ENCODE measurements around the gene ZNF66.
"Not testable (repeated sequence)": the region's sequence is repeated elsewhere in the genome, so short reads cannot be mapped to it uniquely, and the experiment has no call there.

ZNF66 gene

DNA sequence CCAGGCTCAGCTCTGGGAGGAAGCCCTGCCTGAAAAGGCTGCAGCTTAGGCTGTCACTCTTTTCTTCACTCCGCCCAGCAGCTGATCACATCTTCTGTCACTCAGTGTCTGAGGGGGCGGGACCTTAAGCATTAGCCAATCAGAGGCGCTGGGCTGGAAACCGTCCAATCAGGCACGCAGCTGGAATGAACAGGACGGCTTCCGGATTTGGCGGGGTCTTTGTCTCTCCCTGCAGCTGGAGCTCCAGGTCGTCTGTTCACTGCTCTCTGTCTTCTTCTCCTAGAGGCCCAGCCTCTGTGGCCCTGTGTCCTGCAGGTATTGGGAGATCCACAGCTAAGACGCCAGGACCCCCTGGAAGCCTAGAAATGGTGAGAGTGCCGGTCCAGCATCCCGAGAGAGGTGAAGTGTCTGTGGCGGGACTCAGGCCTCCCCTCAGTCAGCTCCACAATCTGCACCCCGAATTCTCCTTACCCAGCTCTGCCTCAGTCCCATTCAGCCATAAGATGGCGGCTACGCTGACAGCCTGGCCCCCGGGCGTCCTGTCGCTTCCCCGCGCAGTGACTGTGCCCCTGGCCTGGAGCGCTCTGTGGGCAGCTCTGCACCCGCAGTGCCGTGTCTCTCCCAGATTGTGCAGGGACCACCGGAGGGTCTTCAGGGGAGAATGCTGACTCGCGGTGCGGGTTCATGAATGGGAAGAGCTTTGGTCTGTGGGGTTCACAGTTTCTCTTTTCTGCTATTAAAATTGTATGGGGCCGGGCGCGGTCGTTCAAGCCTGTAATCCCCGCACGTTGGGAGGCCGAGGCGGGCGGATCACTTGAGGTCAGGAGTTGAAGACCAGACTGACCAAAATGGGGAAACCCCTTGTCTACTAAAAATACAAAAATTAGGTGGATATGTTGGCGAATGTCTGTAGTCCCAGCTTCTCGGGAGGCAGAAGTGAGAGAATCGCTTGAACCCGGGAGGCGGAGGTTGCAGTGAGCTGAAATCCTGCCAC is at the start of gene ZNF66:
Gene ZNF66 (plus strand): TSS at position 222 of the 994 bp plus-strand sequence. CDS start 144 bp downstream, at position 366.
- peak; percentile 93 for FAIRE-seq

DNA sequence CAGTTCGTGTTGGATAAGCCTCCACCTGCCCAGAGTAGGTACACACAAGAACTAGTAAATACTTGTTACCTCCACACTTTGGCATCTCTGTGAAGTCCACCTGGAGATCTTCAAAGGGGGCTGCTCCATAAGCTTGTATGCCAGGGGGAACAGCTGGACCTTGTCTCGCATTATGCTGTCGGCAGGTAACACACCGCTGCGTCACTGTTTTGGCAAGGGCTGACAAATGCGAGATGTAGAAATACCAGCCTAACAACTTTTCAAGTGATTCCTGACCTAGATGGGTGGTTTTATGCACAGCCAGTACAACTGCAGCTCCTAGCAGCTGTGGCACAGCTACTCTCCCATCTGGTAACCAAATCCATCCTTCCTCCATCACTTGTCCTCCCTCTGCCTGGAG is 25.9 kb upstream of the ZNF66 start:
- not testable (repeated sequence) for FAIRE-seq

DNA sequence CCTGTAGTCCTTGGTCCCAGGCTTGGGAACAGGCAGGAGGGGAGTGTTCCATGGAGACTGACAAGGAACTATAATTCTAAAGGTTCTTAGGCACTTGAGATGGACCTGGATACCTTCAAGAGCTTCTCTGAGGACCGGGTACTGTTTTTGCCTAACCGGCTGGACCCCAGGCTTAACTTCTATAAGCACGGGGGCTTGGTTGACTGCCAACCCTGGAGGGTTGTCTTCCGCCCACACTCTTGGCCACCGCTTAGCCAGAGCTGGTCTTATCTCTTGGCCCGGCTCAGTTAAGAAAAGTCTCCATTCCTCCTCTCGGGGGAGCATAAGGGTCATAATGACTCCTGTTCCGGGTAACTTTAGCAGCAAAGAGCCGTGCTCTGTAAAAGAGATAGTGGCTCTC is 23.8 kb upstream of the ZNF66 start:
- FAIRE-seq = not testable (repeated sequence)

DNA sequence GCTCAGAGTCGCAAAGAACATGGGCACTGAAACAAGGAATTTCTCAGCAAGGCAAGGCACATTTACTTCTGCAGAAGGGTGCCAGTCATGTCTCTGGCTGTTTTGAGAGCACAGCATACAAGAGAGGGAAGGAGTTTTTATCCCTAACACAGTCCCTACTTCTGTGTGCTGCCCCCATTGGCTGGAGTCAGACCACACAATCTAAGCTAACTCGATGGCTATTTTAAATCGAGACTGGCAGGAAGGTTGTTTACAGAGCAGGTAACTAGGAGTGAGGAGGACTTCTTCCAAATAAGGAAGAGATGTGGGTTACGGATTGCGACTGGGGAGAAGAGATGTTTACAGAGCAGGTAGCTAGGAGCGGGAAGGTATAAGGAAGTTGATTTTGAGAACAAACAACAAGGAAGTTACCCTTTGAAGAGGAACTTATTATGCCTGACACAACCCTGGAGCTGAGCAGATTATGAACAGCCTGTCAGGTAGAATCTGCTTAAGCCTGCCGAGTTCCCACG is 6.8 kb upstream of the ZNF66 start:
- FAIRE-seq = not testable (repeated sequence)

DNA sequence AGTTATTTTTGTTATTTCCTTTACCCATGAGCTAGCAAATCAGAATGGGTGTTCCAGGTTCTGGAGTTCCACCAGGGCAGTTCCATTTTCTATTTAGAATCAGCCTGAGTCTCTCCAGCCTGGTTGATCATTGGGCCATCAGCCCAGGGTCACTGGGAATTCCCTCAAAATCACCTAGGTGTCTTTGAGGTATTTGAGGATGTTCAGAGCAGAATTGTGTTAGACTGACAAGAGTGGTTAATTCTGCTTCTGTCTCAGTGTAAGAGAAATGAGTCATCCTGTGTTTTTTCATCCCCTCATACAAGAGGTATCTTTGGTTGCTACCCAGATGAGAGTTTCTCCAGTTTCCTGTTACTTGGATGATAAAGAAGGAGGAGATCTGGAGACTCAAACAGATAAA is 11.7 kb downstream of the ZNF66 start:
- no peak for FAIRE-seq

DNA sequence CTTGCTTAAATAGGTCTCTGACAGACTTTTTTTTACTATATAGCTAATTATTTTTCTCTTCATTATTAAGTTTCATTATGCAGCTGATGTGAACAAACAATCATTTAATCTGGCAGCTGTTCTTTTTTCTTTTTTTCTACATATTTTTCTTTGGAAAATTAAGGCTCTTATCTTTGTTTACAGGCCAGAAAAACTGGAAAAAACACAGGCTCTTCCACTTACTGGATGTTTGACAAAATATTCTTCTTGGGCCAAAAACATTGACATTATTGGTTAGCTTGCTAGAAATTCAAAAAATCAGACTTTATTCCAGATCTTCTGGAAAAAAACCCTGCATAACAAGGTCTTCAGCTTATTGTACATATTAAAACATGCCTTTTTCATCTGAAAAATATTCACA is 15.7 kb downstream of the ZNF66 start:
- no peak for FAIRE-seq

DNA sequence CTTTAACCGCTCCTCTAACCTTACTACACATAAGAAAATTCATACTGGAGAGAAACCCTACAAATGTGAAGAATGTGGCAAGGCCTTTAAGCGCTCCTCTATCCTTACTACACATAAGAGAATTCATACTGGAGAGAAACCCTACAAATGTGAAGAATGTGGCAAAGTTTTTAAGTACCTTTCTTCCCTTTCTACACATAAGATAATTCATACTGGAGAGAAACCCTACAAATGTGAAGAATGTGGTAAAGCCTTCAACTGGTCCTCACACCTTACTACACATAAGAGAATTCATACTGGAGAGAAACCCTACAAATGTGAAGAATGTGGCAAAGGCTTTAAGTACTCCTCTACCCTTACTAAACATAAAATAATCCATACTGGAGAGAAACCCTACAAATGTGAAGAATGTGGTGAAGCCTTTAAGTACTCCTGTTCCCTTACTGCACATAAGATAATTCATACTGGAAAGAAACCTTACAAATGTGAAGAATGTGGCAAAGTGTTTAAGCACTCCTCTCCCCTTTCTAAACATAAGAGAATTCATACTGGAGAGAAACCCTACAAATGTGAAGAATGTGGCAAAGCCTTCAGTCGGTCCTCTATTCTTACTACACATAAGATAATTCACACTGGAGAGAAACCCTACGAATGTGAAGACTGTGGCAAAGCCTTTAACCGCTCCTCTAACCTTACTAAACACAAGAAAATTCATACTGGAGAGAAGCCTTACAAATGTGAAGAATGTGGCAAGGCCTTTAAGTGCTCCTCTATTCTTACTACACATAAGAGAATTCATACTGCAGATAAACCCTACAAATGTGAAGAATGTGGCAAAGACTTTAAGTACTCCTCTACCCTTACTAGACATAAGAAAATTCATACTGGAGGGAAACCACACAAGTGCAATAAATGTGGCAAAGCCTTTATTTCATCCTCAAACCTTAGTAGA is 30.5 kb downstream of the ZNF66 start:
- FAIRE-seq = not testable (repeated sequence)

DNA sequence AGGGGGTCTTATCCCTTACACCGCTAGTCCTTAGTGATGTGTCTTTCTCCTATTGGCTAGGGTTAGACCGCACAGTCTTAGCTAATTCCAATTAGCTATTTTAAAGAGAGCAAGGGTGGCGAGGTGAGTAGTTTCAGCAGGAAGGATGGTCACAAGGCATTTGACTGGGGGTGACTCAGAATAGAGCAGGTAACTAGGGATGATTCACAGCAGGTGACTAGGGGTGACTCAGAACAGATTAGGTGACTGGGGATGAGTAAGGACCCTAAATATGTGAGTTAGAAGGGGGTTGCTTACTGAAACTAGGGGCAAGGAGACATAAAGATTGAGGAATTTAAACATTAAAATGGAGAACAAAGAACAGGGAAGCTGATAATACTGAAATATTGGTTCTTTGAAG is 64.3 kb downstream of the ZNF66 start:
- no peak for FAIRE-seq
